ENCODE measurements around the gene CCDC85C.

CCDC85C gene

GRCh38 chr14:99507860-99508640 lies 96.0 kb downstream of the CCDC85C start:
- no peak for DNase-seq

- no peak for DNase-seq
These were observed 97.7 kb downstream of the CCDC85C start for GRCh38 chr14:99506276-99506675.

- DNase-seq: no peak
These were observed 98.9 kb downstream of the CCDC85C start for GRCh38 chr14:99505089-99505488.

- DNase-seq: no peak
These were observed 100.1 kb downstream of the CCDC85C start for GRCh38 chr14:99503848-99504453.

GRCh38 chr14:99502989-99503421 lies 101.0 kb downstream of the CCDC85C start:
- no peak for DNase-seq

GRCh38 chr14:99497894-99498293 lies 106.1 kb downstream of the CCDC85C start:
- no peak for DNase-seq

GRCh38 chr14:99497341-99497740 lies 106.7 kb downstream of the CCDC85C start:
- DNase-seq: no peak

- no peak for DNase-seq
These were observed 119.9 kb downstream of the CCDC85C start for GRCh38 chr14:99484106-99484505.

- no peak for DNase-seq
These were observed 122.3 kb downstream of the CCDC85C start for GRCh38 chr14:99481745-99482099.

GRCh38 chr14:99480917-99481744 lies 122.9 kb downstream of the CCDC85C start, which contains the start of gene CCNK:
Gene CCNK (plus strand): TSS chr14:99481409. CDS start chr14:99492678, 11,269 bp downstream.
- DNase-seq: peak; percentile 100

GRCh38 chr14:99479906-99480869 lies 123.8 kb downstream of the CCDC85C start, which contains the start of gene SETD3:
Gene SETD3 (minus strand): TSS chr14:99480859. CDS start chr14:99465805, 15,054 bp downstream.
- peak; percentile 20 to 28 for DNase-seq

GRCh38 chr14:99479160-99479905 lies 124.7 kb downstream of the CCDC85C start:
- DNase-seq: no peak

GRCh38 chr14:99478128-99478527 lies 125.9 kb downstream of the CCDC85C start:
- no peak for DNase-seq

- no peak for DNase-seq
These were observed 127.1 kb downstream of the CCDC85C start for GRCh38 chr14:99476864-99477263.

- DNase-seq: no peak
These were observed 128.3 kb downstream of the CCDC85C start for GRCh38 chr14:99475660-99476059.

- DNase-seq: no peak
These were observed 128.8 kb downstream of the CCDC85C start for GRCh38 chr14:99475179-99475578.

- DNase-seq: no peak
These were observed 130.5 kb downstream of the CCDC85C start for GRCh38 chr14:99473458-99473857.

GRCh38 chr14:99472937-99473336 lies 131.1 kb downstream of the CCDC85C start:
- no peak for DNase-seq

GRCh38 chr14:99471731-99472130 lies 132.3 kb downstream of the CCDC85C start:
- no peak for DNase-seq

GRCh38 chr14:99468836-99469592 lies 135.0 kb downstream of the CCDC85C start:
- no peak for DNase-seq

GRCh38 chr14:99468081-99468480 lies 135.9 kb downstream of the CCDC85C start:
- no peak for DNase-seq
